ENCODE results near the gene ZNF76.

The ZNF76 gene

GRCh38 chr6:35234901-35235300 lies 24.6 kb upstream of the ZNF76 start:
- in situ Hi-C loops (cut with MboI; ENCODE audit: low sequenced_read_pairs) = loop anchor here (25.0 kb wide), 1 partner anchor 248 kb away; no protein-coding TSS in a partner anchor

DNA sequence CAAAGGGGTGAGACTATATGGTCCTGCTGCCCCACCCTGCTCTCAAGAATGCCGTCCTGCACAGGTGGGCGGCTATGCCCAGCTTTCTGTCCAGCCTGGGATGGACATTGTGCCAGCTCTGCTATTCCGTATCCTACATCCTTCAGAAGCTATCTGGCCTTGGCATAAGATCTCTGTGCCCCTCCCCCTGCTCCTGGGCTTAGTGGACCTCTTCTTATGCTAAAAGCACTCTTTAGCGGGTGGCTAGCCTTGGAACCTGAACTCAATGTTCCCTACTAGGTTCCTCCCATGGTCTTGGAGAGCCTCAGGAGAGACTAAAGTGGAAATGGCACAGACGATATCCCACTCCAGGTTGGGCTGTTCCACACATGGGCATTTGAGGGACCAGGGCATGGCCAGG lies 23.3 kb upstream of the ZNF76 start:
- in situ Hi-C loops (cut with MboI; ENCODE audit: low sequenced_read_pairs) = loop anchor here (25.0 kb wide), 1 partner anchor 249 kb away; no protein-coding TSS in a partner anchor

DNA sequence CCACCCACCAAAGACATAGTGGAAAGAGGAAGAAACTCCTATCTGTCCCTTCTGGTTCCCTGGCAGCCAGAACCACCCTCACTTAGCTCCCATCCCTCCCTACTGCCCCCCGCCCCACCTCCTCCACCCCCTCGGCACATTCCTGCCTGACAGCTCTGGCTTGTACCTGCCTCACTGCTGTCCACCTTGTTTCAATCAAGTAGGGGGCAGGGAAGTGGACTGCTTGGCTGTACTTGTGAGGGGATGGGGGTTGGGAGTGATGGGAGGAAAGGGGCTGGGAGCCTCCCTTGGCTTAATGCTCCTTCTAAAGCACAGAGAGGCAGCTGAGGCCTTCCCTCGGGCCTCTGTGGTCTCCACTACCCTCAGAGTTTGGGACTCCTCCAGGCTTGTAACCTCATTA lies 22.1 kb upstream of the ZNF76 start:
- in situ Hi-C loops (cut with MboI; ENCODE audit: low sequenced_read_pairs) = loop anchor here (25.0 kb wide), 1 partner anchor 250 kb away; no protein-coding TSS in a partner anchor

GRCh38 chr6:35238843-35239289 lies 20.7 kb upstream of the ZNF76 start:
- in situ Hi-C loops (cut with MboI; ENCODE audit: low sequenced_read_pairs) = loop anchor here (25.0 kb wide), 1 partner anchor 252 kb away; no protein-coding TSS in a partner anchor

DNA sequence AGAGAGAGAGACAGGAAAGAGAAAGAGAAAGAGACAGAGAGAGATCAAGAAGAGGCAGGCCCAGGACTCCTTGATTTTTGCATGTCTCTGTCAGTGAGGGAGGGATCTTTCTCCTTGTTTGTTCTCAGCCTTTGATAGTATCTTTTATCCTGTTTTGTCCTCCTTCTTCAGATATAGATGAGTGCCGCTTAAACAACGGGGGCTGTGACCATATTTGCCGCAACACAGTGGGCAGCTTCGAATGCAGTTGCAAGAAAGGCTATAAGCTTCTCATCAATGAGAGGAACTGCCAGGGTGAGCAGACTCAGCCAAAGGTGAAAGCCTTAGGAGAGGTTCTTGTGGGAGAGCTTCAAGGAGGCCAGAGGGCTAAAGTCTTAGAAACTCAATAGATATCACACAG lies 20.0 kb upstream of the ZNF76 start:
- in situ Hi-C loops (cut with MboI; ENCODE audit: low sequenced_read_pairs) = loop anchor here (25.0 kb wide), 1 partner anchor 252 kb away; no protein-coding TSS in a partner anchor

GRCh38 chr6:35240838-35241801 lies 18.4 kb upstream of the ZNF76 start:
- in situ Hi-C loops (cut with MboI; ENCODE audit: low sequenced_read_pairs) = loop anchor here (25.0 kb wide), 1 partner anchor 254 kb away; no protein-coding TSS in a partner anchor

GRCh38 chr6:35242486-35242885 lies 17.0 kb upstream of the ZNF76 start:
- in situ Hi-C loops (cut with MboI; ENCODE audit: low sequenced_read_pairs) = loop anchor here (25.0 kb wide), 1 partner anchor 255 kb away; no protein-coding TSS in a partner anchor

DNA sequence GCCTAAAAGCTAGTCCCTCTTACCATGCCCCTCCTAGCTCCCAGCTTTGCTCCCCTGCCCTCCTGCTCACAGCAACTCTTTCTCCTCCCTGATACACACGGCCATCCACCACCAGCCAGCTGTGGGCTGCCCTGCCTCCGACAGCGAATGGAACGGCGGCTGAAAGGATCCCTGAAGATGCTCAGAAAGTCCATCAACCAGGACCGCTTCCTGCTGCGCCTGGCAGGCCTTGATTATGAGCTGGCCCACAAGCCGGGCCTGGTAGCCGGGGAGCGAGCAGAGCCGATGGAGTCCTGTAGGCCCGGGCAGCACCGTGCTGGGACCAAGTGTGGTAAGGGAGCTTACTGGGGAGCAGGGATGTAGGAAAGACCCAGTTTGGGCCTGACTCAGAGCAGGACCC lies 16.6 kb upstream of the ZNF76 start:
- in situ Hi-C loops (cut with MboI; ENCODE audit: low sequenced_read_pairs) = loop anchor here (25.0 kb wide), 1 partner anchor 256 kb away; no protein-coding TSS in a partner anchor

DNA sequence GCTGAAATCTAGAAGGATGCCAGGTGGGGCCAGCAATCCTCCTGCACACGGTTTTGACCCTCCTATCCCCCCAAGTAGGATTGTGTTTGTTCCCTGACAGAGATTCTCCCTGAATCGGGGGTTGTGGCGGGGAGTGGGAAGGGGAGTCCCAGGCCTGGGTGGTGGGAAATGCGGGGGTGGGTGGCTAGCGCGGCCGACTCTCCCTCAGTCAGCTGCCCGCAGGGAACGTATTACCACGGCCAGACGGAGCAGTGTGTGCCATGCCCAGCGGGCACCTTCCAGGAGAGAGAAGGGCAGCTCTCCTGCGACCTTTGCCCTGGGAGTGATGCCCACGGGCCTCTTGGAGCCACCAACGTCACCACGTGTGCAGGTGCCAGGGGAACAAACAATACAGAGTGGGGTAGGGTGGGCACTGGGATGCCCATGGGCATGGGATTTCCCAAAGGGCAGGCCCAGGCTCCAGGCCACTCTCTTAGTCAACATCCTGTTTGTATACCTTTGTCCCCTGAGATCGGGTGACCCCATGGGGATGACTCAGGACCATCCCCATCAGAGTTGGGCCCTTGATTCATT lies 16.1 kb upstream of the ZNF76 start:
- in situ Hi-C loops (cut with MboI; ENCODE audit: low sequenced_read_pairs) = loop anchor here (25.0 kb wide), 1 partner anchor 256 kb away; no protein-coding TSS in a partner anchor

- in situ Hi-C loops (cut with MboI; ENCODE audit: low sequenced_read_pairs) = loop anchor here (25.0 kb wide), 1 partner anchor 257 kb away; no protein-coding TSS in a partner anchor
Observed at GRCh38 chr6:35244551-35244950, 15.0 kb upstream of the ZNF76 start.

GRCh38 chr6:35247642-35248231 lies 11.8 kb upstream of the ZNF76 start:
- in situ Hi-C loops (cut with MboI; ENCODE audit: low sequenced_read_pairs) = loop anchor here (25.0 kb wide), 1 partner anchor 260 kb away; no protein-coding TSS in a partner anchor

DNA sequence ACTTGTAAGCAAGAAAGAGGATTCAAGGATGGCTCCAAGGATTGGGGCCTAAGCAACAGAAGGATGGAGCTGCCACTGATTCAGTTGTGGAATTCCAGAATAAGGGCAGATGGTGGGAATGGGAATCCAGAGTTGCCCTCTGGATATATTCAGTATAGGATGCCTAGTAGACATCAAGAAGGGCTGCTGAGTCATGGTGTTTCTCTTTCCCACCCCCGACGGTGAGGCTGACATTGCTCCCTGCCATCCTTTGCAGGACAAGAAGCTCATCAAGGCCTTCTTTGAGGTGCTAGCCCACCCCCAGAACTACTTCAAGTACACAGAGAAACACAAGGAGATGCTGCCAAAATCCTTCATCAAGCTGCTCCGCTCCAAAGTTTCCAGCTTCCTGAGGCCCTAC lies 11.2 kb upstream of the ZNF76 start:
- in situ Hi-C loops (cut with MboI; ENCODE audit: low sequenced_read_pairs) = loop anchor here (25.0 kb wide), 1 partner anchor 261 kb away; no protein-coding TSS in a partner anchor

DNA sequence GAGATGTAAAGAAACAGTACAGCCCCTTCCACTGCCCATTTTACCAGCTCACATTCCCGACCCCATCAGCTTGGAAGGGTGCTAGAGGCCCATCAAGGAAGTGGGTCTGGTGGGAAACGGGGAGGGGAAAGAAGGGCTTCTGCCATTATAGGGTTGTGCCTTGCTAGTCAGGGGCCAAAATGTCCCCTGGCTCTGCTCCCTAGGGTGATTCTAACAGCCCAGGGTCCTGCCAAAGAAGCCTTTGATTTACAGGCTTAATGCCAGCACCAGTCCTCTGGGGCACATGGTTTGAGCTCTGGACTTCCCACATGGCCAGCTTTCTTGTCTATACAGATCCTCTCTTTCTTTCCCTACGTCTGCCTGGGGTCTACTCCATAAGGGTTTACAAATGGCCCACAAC lies 10.6 kb upstream of the ZNF76 start:
- in situ Hi-C loops (cut with MboI; ENCODE audit: low sequenced_read_pairs) = loop anchor here (25.0 kb wide), 1 partner anchor 262 kb away; no protein-coding TSS in a partner anchor

DNA sequence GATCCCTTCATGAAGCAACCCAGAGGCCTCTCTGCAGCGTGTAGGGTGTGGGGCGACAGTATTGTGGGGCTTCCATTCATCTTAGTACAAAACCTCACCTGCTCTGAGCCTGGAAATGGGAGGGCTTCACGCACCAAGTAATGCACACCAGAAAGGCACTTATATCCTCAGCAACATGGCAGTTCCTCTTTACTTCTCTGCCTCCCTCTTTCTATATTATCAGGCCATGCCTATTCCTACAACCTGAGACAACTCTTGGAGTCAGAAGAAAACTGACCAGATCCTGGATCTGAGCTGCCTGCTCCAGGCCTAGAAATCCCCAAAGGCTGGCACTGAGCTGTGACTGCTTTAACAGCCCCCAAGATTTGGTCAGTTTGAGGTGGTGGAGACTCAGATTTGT lies 7.6 kb upstream of the ZNF76 start:
- in situ Hi-C loops (cut with MboI; ENCODE audit: low sequenced_read_pairs) = no loop called here

GRCh38 chr6:35253249-35253648 lies 6.3 kb upstream of the ZNF76 start:
- in situ Hi-C loops (cut with MboI; ENCODE audit: low sequenced_read_pairs) = no loop called here

GRCh38 chr6:35258336-35258735 lies 1.2 kb upstream of the ZNF76 start:
- in situ Hi-C loops (cut with MboI; ENCODE audit: low sequenced_read_pairs) = no loop called here

GRCh38 chr6:35258858-35259193 lies 709 bp upstream of the ZNF76 start:
- in situ Hi-C loops (cut with MboI; ENCODE audit: low sequenced_read_pairs) = no loop called here

DNA sequence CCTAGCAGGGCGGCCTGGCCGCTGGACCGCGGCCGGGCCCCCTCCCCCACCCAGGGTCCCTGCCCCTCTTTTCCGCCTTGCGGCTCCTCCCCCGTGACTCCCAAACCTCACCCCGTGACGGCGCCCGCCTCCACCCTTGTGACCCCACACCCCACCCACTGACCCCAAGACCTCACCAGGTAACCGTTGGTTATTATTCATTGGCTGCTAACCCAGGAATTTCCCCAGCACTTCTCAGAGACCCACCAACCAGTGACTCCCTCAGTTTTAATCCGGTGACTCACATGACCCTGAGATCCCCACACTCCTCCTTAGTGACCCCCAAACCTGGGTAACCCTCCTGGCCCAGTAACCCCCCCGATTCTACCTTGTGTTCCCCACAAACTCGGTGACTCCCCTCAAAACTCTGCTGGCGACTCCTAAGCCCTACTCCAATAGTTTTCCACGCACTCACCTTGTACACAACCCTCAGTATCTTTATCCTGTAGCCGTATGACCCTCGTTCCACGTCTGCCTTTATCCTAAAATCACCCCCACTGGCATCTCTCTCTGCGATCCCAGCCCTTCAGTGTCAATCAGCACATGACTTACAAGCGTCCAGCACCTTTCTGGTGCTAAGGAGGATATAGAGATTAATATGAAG lies 534 bp downstream of the ZNF76 start:
- in situ Hi-C loops (cut with MboI; ENCODE audit: low sequenced_read_pairs) = no loop called here

DNA sequence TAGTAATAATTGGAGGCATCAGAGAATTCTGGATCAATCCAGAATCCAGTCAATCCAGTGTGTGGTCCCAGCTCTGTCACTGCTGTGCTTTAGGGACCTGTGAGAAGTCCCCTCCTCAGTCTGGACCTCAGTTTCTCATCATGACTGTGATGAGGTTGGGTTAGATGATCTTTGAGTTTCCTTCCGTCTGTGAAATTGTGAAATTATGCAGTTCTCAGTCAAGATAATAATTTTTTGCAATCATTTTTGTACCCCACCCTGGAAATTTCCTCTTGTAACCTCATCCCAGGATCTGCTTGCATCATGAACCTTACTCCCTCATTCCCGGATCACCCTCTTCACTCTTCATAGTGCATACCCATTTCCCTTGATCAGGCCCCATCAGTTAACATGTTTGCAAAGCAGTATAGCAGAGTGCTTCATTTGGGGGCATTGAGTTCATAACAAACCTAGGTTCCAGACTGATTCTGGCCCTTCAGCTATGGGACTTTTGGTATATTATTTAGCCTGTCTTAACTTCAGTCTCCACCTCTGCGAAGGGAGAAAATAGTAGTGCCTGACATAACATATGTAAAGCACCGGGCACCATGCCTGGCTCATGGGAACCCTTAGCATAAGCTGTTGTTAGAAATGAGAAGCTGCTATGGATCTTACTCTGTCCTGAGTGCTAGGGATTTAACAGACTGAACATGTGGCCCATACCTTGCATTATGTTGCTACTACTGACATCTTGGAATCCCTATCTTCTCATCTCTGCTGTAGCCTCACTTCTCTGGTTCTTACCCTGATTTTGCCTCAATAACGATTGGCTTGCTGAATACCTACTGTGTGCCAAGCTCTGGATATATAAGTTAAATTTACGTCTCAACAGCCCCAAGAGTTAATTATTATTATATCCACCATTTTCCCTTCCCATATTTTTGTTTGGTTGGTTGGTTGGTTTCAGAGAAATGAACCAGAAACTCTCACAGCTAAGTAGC lies 1.3 kb downstream of the ZNF76 start:
- in situ Hi-C loops (cut with MboI; ENCODE audit: low sequenced_read_pairs) = no loop called here

All from HL-60/S4 treated with phorbol 12-myristate 13-acetate at 8.2 ng/mL for 4 days and 3 days (cell line).